Activated CD4-positive, alpha-beta T cell treated with anti-CD3 and anti-CD28 coated beads, Interleukin-2, amount 10 ng/mL, durations not matched to agents 24 days and 14 days (primary cell): Measurements from ENCODE around the gene CPVL. TPM values are rescaled to one million over a fixed set of nuclear protein-coding genes. Genes with fewer than 3 reads are reported as not detected.

Experiments
- DNase-seq: peaks from one replicate; pipeline ENCODE4 v3.0.0; 2022
- H3K27ac Mint-ChIP-seq: one replicate; pipeline ENCODE4 v1.8.0; 2022; ENCODE audit warnings: mild to moderate bottlenecking, mixed read lengths
- H3K27me3 Mint-ChIP-seq: one replicate; pipeline ENCODE4 v1.8.0; 2022; ENCODE audit warnings: mixed read lengths
- H3K36me3 Mint-ChIP-seq: one replicate; pipeline ENCODE4 v1.8.0; 2022; ENCODE audit warnings: low read depth, mild to moderate bottlenecking, mixed read lengths
- H3K4me1 Mint-ChIP-seq: one replicate; pipeline ENCODE4 v1.8.0; 2021; ENCODE audit warnings: mixed read lengths
- H3K4me3 Mint-ChIP-seq: one replicate; pipeline ENCODE4 v1.8.0; 2022; ENCODE audit warnings: mild to moderate bottlenecking, moderate library complexity, mixed read lengths
- H3K9me3 Mint-ChIP-seq: one replicate; pipeline ENCODE4 v1.8.0; 2021; ENCODE audit warnings: mixed read lengths
- intact Hi-C: fragments of 100-400 bp; cut with micrococcal nuclease; formaldehyde crosslinking; loops from one replicate; pipeline ENCODE4 v1.15.1; 2023
- total RNA-seq: library from RNA; stranded (reverse); gene quantifications from 2 replicates; pipeline ENCODE4 v1.2.3, GENCODE V29; 2022

The CPVL gene
- total RNA-seq, 1 donor from 2014 or later = not detected

- no peak for DNase-seq
- H3K27ac Mint-ChIP-seq = no peak overlapping the region
Measured at GRCh38 chr7:28983396-28984190, 162.7 kb downstream of the CPVL start.

DNA sequence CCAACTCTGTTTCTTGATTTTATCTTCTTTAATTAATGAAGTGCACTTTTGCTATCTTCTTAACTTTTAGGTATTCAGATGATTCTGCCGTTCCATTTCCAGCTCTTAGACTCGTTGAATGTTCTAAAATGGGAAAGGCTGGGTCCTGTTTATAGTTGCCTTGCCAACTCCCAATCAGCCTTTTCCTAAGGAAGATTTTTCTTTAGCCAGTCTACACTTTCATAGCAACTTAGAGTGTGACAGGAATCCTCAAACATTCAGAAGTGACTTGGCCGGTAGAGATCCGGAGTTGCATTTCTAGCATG is 165.2 kb downstream of the CPVL start:
- H3K27ac Mint-ChIP-seq = no peak overlapping the region
- no peaks in the 10 kb centered on the region for H3K4me1 Mint-ChIP-seq
- H3K27me3 Mint-ChIP-seq = no peaks in the 10 kb centered on the region
- intact Hi-C loops = no loop called here
- H3K4me3 Mint-ChIP-seq = no peak overlapping the region
- no peaks in the 10 kb centered on the region for H3K36me3 Mint-ChIP-seq
- no peaks in the 10 kb centered on the region for H3K9me3 Mint-ChIP-seq
- no peak for DNase-seq

More at GRCh38 chr7:28983396-28984190, 162.7 kb downstream of the CPVL start:
- H3K4me1 Mint-ChIP-seq = no peaks in the 10 kb centered on the region
- no peak overlapping the region for H3K4me3 Mint-ChIP-seq
- H3K9me3 Mint-ChIP-seq = no peaks in the 10 kb centered on the region
- H3K27me3 Mint-ChIP-seq = no peaks in the 10 kb centered on the region
- intact Hi-C loops = no loop called here
- H3K36me3 Mint-ChIP-seq = no peaks in the 10 kb centered on the region

GRCh38 chr7:28980451-28981160 is 165.7 kb downstream of the CPVL start:
- Mint-ChIP-seq H3K27ac (no peak overlapping the region), H3K36me3 (no peaks in the 10 kb centered on the region), H3K9me3 (no peaks in the 10 kb centered on the region), H3K4me1 (no peaks in the 10 kb centered on the region), H3K4me3 (no peak overlapping the region), H3K27me3 (no peaks in the 10 kb centered on the region)
- DNase-seq = no peak
- intact Hi-C loops = no loop called here

- no peaks in the 10 kb centered on the region for H3K9me3 Mint-ChIP-seq
- intact Hi-C loops = no loop called here
- H3K4me1 Mint-ChIP-seq = no peaks in the 10 kb centered on the region
- no peak overlapping the region for H3K4me3 Mint-ChIP-seq
- no peak overlapping the region for H3K27ac Mint-ChIP-seq
- no peaks in the 10 kb centered on the region for H3K36me3 Mint-ChIP-seq
- no peak for DNase-seq
- H3K27me3 Mint-ChIP-seq = no peaks in the 10 kb centered on the region
Measured at GRCh38 chr7:28979776-28980175, 166.6 kb downstream of the CPVL start.

GRCh38 chr7:28977881-28978280 is 168.5 kb downstream of the CPVL start:
- Mint-ChIP-seq H3K4me1 (no peaks in the 10 kb centered on the region), H3K36me3 (no peaks in the 10 kb centered on the region), H3K4me3 (no peak overlapping the region), H3K27me3 (no peaks in the 10 kb centered on the region), H3K27ac (no peak overlapping the region), H3K9me3 (peaks cover 8% of the 10 kb centered on the region)
- no peak for DNase-seq
- intact Hi-C loops = no loop called here

- intact Hi-C loops = no loop called here
- Mint-ChIP-seq H3K9me3 (peaks cover 14% of the 10 kb centered on the region), H3K36me3 (no peaks in the 10 kb centered on the region), H3K27ac (no peak overlapping the region), H3K4me1 (no peaks in the 10 kb centered on the region), H3K4me3 (no peak overlapping the region), H3K27me3 (no peaks in the 10 kb centered on the region)
- no peak for DNase-seq
Measured at GRCh38 chr7:28976022-28976421, 170.3 kb downstream of the CPVL start.

DNA sequence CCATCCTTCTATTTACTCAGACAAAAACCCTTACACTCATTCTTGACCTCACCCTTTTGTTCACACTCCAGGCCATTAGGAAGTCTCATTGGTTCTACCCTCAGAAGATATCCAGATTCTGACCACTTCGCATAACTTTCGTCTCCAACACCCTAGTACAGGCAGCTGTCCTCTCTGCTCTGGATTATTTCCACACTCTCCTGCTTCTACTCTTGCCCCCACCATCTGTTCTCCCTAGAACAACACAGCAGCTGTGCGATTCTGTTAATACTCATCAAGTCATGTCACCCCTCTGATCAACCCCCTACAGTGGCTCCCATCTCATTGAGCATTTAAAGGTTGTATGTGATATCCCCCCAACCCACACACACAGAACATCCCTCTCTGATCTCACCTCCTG is 172.7 kb downstream of the CPVL start:
- Mint-ChIP-seq H3K27ac (no peak overlapping the region), H3K36me3 (no peaks in the 10 kb centered on the region), H3K4me1 (no peaks in the 10 kb centered on the region), H3K9me3 (peaks cover 14% of the 10 kb centered on the region), H3K27me3 (no peaks in the 10 kb centered on the region), H3K4me3 (no peak overlapping the region)
- intact Hi-C loops = no loop called here
- no peak for DNase-seq

GRCh38 chr7:28964056-28964455 is 182.3 kb downstream of the CPVL start:
- Mint-ChIP-seq H3K4me3 (no peak overlapping the region), H3K27me3 (peaks cover 14% of the 10 kb centered on the region), H3K4me1 (no peaks in the 10 kb centered on the region), H3K36me3 (no peaks in the 10 kb centered on the region), H3K9me3 (no peaks in the 10 kb centered on the region), H3K27ac (no peak overlapping the region)
- peak; percentile 10 for DNase-seq
- intact Hi-C loops = no loop called here

DNA sequence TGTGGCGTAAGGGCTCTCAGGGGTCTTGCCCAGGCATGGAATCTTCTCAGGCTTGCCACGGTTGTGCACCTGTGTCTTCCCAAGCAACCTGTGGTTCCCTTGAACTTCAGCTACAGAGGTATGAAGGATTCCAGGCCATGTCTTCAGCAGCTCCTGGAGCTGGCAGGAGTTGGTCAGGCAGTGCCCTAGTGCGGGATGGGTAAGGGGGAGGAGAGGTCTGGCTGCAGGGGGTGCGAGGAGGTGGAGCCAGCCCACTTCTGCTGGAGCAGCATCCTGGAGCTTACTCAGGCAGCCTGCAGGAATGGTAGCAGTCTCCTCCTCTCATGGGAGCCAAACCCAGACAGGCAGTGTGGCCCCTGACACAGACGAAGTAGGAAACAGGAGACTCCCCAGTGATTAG is 184.4 kb downstream of the CPVL start:
- intact Hi-C loops = no loop called here
- Mint-ChIP-seq H3K27ac (no peak overlapping the region), H3K4me1 (peaks cover 2% of the 10 kb centered on the region), H3K9me3 (no peaks in the 10 kb centered on the region), H3K27me3 (peaks cover 30% of the 10 kb centered on the region), H3K4me3 (no peak overlapping the region), H3K36me3 (no peaks in the 10 kb centered on the region)
- peak; percentile 30 for DNase-seq

DNA sequence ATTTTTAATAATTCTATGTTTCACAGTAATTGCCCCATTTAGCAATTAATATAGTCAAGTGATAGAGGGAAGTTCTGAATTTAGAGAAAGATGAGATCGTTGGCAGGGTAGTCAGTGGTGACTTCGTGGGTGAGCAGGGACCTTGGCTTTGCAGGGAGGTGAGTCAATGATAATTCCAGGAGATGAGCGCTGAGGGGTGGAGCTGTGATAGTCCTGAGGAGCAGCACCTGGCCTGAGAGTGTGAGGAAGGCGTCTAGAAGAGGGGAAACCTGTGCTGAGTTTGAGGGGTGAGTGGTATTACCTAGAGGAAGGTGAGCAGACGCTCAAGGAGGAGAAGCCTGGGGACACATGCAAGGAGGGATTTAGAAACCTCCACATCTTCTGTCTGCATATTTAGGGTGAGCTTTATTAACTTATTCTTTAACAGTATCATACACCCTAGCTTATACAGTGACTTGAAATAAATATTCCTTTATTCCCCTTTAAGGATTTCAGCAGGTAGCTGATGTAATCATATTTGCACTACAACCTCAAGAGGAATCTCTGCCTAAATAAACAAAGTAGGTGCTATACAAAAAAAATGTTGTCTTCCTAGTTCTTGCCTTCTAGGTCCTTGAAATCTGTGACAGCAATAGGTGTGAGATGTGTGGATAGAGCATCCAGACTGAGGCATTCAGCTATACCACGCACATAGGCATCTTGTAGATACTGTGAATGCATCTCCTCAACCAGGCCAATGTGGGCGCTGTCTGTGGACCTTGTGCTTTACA is 186.1 kb downstream of the CPVL start:
- Mint-ChIP-seq H3K36me3 (no peaks in the 10 kb centered on the region), H3K4me3 (no peak overlapping the region), H3K27me3 (peaks cover 32% of the 10 kb centered on the region), H3K27ac (no peak overlapping the region), H3K9me3 (no peaks in the 10 kb centered on the region), H3K4me1 (peaks cover 4% of the 10 kb centered on the region)
- DNase-seq = no peak
- intact Hi-C loops = no loop called here

DNA sequence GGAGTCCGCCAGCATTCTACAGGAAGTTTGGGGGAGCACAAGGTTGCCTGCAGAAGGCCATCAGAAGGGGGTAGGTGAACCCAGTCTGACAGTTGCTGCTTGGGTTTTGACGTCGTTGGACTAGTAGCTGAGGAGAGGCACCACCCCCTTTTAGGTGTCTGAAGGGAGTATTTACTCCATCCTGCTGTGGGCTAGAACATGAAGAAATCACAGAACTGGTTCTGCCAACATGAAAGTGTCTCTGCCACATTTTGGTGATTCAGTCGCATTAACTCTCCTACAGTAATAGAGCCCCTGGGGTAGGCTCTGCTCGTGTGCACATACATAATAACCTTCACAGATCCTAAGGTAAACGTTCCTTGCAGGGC is 187.4 kb downstream of the CPVL start:
- Mint-ChIP-seq H3K36me3 (no peaks in the 10 kb centered on the region), H3K4me1 (peaks cover 4% of the 10 kb centered on the region), H3K4me3 (no peak overlapping the region)

GRCh38 chr7:28958235-28958979 is 187.9 kb downstream of the CPVL start, which contains the start of gene TRIL:
Gene TRIL, minus strand, starts transcription at chr7:28958330. Its CDS starts 284 bp downstream, at chr7:28958046.
- no peak within 1 kb of the TSS for H3K27ac Mint-ChIP-seq
- intact Hi-C loops = loop anchor here (5.0 to 10.0 kb wide), 5 partner anchors 79 to 1716 kb away; partner anchors contain the start of genes CHN2 and EVX1
- H3K36me3 Mint-ChIP-seq = no peaks in the 10 kb centered on the region
- DNase-seq = peak; percentile 57
- H3K4me3 Mint-ChIP-seq = no peak within 1 kb of the TSS
- H3K27me3 Mint-ChIP-seq = peaks cover 48% of the 10 kb centered on the region
- H3K9me3 Mint-ChIP-seq = no peaks in the 10 kb centered on the region
- peaks cover 4% of the 10 kb centered on the region for H3K4me1 Mint-ChIP-seq

More for the DNA sequence above, 187.4 kb downstream of the CPVL start:
- no peak for DNase-seq
- H3K9me3 Mint-ChIP-seq = no peaks in the 10 kb centered on the region
- peaks cover 43% of the 10 kb centered on the region for H3K27me3 Mint-ChIP-seq
- intact Hi-C loops = loop anchor here (5.0 to 10.0 kb wide), 5 partner anchors 78 to 1717 kb away; partner anchors contain the start of genes CHN2 and EVX1
- no peak overlapping the region for H3K27ac Mint-ChIP-seq

DNA sequence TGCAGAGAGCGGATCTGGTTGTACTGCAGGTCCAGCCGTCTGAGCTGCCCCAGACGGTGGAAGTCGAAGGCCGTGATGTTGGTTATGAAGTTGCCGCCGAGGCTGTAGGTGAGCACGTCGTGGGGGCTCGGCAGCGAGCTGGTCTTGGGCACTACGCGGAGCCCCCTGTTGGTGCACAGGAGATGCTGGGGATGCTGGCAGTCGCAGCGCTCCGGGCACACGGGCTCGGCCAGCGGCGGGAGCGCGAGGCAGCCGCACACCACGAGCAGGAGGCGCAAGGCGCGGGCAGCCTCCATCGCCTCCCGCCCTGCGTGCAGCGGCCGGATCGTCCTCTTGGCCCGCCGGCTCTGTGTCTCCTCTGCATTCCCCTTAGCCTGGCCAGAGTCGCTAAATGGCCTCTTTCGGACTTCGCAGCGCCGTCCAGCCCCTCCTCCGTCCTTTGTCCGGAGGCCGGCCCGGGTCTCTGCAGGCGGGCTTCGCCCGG is 188.5 kb downstream of the CPVL start:
- intact Hi-C loops = loop anchor here (5.0 to 10.0 kb wide), 5 partner anchors 80 to 1715 kb away; partner anchors contain the start of genes CHN2 and EVX1
- no peak overlapping the region for H3K27ac Mint-ChIP-seq
- H3K27me3 Mint-ChIP-seq = peaks cover 54% of the 10 kb centered on the region
- H3K9me3 Mint-ChIP-seq = no peaks in the 10 kb centered on the region
- peak; percentile 49 for DNase-seq
- H3K36me3 Mint-ChIP-seq = no peaks in the 10 kb centered on the region
- peaks cover 4% of the 10 kb centered on the region for H3K4me1 Mint-ChIP-seq
- H3K4me3 Mint-ChIP-seq = no peak overlapping the region
